ENCODE measurements around the gene LDLRAD3.

LDLRAD3 gene

DNA sequence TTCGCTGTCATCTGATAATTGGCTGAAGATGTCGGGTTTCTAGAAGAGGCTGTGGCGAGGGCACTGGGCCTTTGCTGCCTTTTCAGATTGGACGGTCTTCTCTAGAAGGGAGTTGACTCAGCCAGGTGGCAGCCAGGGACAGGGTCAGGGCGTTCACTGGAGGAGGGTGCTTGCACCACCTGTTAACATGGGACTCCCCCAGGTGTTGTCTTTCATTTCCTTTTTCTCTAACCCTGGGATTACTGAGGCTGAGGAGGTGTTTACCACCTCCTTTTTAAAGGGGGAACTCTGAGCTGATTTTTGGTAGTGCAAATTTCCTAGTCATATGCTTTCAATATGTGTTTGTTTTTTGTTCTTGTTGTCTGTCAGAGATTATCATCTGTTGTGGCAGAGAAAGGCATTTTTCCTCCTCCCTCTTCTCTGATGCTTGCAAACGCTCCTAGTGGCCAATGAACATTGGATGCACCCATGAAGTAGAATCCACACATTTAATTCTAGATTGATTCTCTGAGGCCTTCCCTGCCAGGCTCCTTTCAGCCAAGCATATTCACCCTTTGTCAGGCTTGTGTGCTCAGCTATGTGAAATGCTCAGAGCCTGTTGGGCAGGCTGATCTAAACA, 54.1 kb downstream of the LDLRAD3 start:
- DNase-seq (ENCODE audit: low read depth): no peak
- TF ChIP-seq, protein P1, sequence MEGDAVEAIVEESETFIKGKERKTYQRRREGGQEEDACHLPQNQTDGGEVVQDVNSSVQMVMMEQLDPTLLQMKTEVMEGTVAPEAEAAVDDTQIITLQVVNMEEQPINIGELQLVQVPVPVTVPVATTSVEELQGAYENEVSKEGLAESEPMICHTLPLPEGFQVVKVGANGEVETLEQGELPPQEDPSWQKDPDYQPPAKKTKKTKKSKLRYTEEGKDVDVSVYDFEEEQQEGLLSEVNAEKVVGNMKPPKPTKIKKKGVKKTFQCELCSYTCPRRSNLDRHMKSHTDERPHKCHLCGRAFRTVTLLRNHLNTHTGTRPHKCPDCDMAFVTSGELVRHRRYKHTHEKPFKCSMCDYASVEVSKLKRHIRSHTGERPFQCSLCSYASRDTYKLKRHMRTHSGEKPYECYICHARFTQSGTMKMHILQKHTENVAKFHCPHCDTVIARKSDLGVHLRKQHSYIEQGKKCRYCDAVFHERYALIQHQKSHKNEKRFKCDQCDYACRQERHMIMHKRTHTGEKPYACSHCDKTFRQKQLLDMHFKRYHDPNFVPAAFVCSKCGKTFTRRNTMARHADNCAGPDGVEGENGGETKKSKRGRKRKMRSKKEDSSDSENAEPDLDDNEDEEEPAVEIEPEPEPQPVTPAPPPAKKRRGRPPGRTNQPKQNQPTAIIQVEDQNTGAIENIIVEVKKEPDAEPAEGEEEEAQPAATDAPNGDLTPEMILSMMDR (conservative IDR thresholded peaks at IDR 0.05; ENCODE audit: low read depth, low read length): no peak
- no peak overlapping the region for H3K4me3 ChIP-seq (ENCODE audit: low read depth, low read length)

- H3K4me3 ChIP-seq (ENCODE audit: low read depth, low read length): no peak overlapping the region
- TF ChIP-seq, protein P1 (conservative IDR thresholded peaks at IDR 0.05; ENCODE audit: low read depth, low read length): no peak
- DNase-seq (ENCODE audit: low read depth): no peak
Observed at GRCh38 chr11:35998634-35999033, 54.8 kb downstream of the LDLRAD3 start.

GRCh38 chr11:36000616-36001190, 56.8 kb downstream of the LDLRAD3 start:
- TF ChIP-seq, protein P1 (conservative IDR thresholded peaks at IDR 0.05; ENCODE audit: low read depth, low read length): no peak
- no peak overlapping the region for H3K4me3 ChIP-seq (ENCODE audit: low read depth, low read length)
- no peak for DNase-seq (ENCODE audit: low read depth)

- TF ChIP-seq, protein P1 (conservative IDR thresholded peaks at IDR 0.05; ENCODE audit: low read depth, low read length): no peak
- H3K4me3 ChIP-seq (ENCODE audit: low read depth, low read length): no peak overlapping the region
- DNase-seq (ENCODE audit: low read depth): no peak
Observed at GRCh38 chr11:36002196-36002595, 58.3 kb downstream of the LDLRAD3 start.

- no peak overlapping the region for H3K4me3 ChIP-seq (ENCODE audit: low read depth, low read length)
- TF ChIP-seq, protein P1 (conservative IDR thresholded peaks at IDR 0.05; ENCODE audit: low read depth, low read length): no peak
- DNase-seq (ENCODE audit: low read depth): no peak
Observed at GRCh38 chr11:36002796-36003195, 58.9 kb downstream of the LDLRAD3 start.

- TF ChIP-seq, protein P1 (conservative IDR thresholded peaks at IDR 0.05; ENCODE audit: low read depth, low read length): no peak
- DNase-seq (ENCODE audit: low read depth): no peak
- no peak overlapping the region for H3K4me3 ChIP-seq (ENCODE audit: low read depth, low read length)
Observed at GRCh38 chr11:36006556-36006955, 62.7 kb downstream of the LDLRAD3 start.

GRCh38 chr11:36007127-36007655, 63.3 kb downstream of the LDLRAD3 start:
- H3K4me3 ChIP-seq (ENCODE audit: low read depth, low read length): no peak overlapping the region
- no peak for DNase-seq (ENCODE audit: low read depth)
- TF ChIP-seq, protein P1 (conservative IDR thresholded peaks at IDR 0.05; ENCODE audit: low read depth, low read length): no peak

Measured in choroid plexus epithelial cell (primary cell).